Natural killer cell (primary cell): Measurements from ENCODE around the gene HPS5. TPM values are rescaled to one million over a fixed set of nuclear protein-coding genes. Genes with fewer than 3 reads are reported as not detected.

ENCODE experiments used
- ATAC-seq, 3 donors: fragments of 150-1000 bp in 2 of 3; fragments of 200-7000 bp in 1 of 3; cut with Tn5 transposase; 1 replicate in 1 of 3; 2 replicates in 2 of 3; pipeline ENCODE4 v1.10.0; 2021; ENCODE audit warnings: mild to moderate bottlenecking in 2 of 3, moderate library complexity in 2 of 3
- DNase-seq, 2 donors: peaks; one replicate each; pipeline versions ENCODE4 v3.0.0 to v3.0.0-alpha.2; 2013 to 2021; ENCODE audit warnings: mixed read lengths in 1 of 2
- H3K27ac ChIP-seq: one replicate; pipeline ENCODE4 v1.5.1; 2013; ENCODE audit warnings: mild to moderate bottlenecking, low read length
- H3K27me3 ChIP-seq: one replicate; pipeline ENCODE4 v1.6.1; 2013; ENCODE audit warnings: low read length; ENCODE audit not compliant: control insufficient read depth, insufficient read depth
- H3K36me3 ChIP-seq: one replicate; pipeline ENCODE4 v1.6.1; 2013; ENCODE audit warnings: low read length; ENCODE audit not compliant: control insufficient read depth, insufficient read depth
- H3K4me1 ChIP-seq: one replicate; pipeline ENCODE4 v1.6.1; 2013; ENCODE audit warnings: low read length; ENCODE audit not compliant: control insufficient read depth, insufficient read depth
- H3K4me3 ChIP-seq: one replicate; pipeline ENCODE4 v1.5.1; 2013; ENCODE audit warnings: low read length
- H3K9me3 ChIP-seq: one replicate; pipeline ENCODE4 v1.6.1; 2013; ENCODE audit warnings: low read length; ENCODE audit not compliant: control insufficient read depth, insufficient read depth
- H3K27ac Mint-ChIP-seq, 2 donors: one replicate each; pipeline ENCODE4 v1.8.0; 2022; ENCODE audit warnings: mild to moderate bottlenecking in 2 of 2, mixed read lengths in 2 of 2, moderate library complexity in 1 of 2
- H3K27me3 Mint-ChIP-seq, 2 donors: one replicate each; pipeline ENCODE4 v1.8.0; 2022; ENCODE audit warnings: low read depth in 2 of 2, mixed read lengths in 2 of 2
- H3K36me3 Mint-ChIP-seq: one replicate; pipeline ENCODE4 v1.8.0; 2022; ENCODE audit warnings: mixed read lengths
- H3K4me1 Mint-ChIP-seq, 2 donors: one replicate each; pipeline ENCODE4 v1.8.0; 2022; ENCODE audit warnings: mixed read lengths in 2 of 2
- H3K4me3 Mint-ChIP-seq: one replicate; pipeline ENCODE4 v1.8.0; 2022; ENCODE audit warnings: mild to moderate bottlenecking, moderate library complexity, mixed read lengths
- H3K9me3 Mint-ChIP-seq, 2 donors: one replicate each; pipeline ENCODE4 v1.8.0; 2022; ENCODE audit warnings: mixed read lengths in 2 of 2
- CTCF ChIP-seq: fragments of 200-600 bp; IDR thresholded peaks from one replicate; pipeline ENCODE4 v1.8.0; 2022; ENCODE audit warnings: antibody characterized with exemption
- WGBS: methylation state at CpG from one replicate; pipeline ENCODE4 v1.1.7; 2013; ENCODE audit warnings: missing lambda C conversion rate; ENCODE audit not compliant: insufficient coverage; 5-methylcytosine and 5-hydroxymethylcytosine counted together
- intact Hi-C: fragments of 100-400 bp; cut with micrococcal nuclease; formaldehyde crosslinking; loops from one replicate; pipeline ENCODE4 v1.14.2; 2022
- total RNA-seq, 4 donors: library from RNA; stranded (reverse); fragments of 120-200 nt in 1 of 4; gene quantifications; one replicate each; pipeline versions ENCODE4 v1.2.3 to v1.2.4, GENCODE V29; 2013 to 2022

The HPS5 gene, protein sequence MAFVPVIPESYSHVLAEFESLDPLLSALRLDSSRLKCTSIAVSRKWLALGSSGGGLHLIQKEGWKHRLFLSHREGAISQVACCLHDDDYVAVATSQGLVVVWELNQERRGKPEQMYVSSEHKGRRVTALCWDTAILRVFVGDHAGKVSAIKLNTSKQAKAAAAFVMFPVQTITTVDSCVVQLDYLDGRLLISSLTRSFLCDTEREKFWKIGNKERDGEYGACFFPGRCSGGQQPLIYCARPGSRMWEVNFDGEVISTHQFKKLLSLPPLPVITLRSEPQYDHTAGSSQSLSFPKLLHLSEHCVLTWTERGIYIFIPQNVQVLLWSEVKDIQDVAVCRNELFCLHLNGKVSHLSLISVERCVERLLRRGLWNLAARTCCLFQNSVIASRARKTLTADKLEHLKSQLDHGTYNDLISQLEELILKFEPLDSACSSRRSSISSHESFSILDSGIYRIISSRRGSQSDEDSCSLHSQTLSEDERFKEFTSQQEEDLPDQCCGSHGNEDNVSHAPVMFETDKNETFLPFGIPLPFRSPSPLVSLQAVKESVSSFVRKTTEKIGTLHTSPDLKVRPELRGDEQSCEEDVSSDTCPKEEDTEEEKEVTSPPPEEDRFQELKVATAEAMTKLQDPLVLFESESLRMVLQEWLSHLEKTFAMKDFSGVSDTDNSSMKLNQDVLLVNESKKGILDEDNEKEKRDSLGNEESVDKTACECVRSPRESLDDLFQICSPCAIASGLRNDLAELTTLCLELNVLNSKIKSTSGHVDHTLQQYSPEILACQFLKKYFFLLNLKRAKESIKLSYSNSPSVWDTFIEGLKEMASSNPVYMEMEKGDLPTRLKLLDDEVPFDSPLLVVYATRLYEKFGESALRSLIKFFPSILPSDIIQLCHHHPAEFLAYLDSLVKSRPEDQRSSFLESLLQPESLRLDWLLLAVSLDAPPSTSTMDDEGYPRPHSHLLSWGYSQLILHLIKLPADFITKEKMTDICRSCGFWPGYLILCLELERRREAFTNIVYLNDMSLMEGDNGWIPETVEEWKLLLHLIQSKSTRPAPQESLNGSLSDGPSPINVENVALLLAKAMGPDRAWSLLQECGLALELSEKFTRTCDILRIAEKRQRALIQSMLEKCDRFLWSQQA
- total RNA-seq = 10 to 100 TPM; 11.5 to 14.5 (median 14.0) TPM
- 43.9 TPM for total RNA-seq (2013)

DNA sequence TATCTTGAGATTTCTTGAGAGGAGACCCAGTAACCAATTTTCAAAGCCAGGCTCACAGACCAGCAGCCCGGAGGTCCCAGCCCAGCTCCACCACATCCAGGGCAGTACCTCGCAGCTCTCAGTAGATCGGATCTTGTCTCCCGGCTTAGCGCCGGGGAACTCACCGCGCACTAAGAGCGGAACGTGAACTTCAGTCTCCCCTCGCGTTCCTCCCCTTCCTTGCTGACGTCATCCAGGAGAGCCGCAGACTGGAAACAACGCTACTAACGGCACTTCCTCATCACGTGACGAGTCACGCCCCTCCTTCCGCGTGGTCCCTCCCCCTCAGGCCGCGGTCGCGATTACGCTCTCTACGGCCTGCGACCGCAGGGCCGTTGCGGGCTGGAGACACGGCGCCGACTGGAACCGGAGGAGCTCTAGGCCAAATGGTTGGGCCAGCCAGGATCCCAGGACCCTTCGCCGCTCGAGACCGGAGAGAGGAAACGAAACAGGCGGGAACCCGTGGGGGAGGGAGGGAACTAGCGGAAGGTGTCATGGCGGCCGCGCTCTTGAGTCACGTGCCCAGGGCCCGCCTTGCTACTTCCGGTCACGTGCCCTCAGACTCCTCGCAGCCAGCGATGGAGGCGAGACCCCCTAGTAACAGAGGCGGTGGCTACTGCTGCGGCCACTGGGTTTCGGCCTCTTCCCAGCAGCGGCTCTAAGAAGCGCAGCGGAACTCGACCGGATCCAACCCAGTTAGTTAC lies at the start of gene HPS5, which contains the start of gene GTF2H1:
Gene HPS5 (minus strand): TSS at position 172 of the 743 bp plus-strand sequence. CDS start 4,282 bp downstream, outside the sequence.
Gene GTF2H1 (plus strand): TSS at position 599 of the 743 bp plus-strand sequence. CDS start 10,508 bp downstream, outside the sequence.
- Histone ChIP-seq H3K4me1 (peaks cover 16% of the 10 kb centered on the region), H3K27me3 (no peaks in the 10 kb centered on the region), H3K27ac (peak within 1 kb of the TSS; percentile 99), H3K36me3 (peaks cover 11% of the 10 kb centered on the region), H3K9me3 (no peaks in the 10 kb centered on the region), H3K4me3 (peak within 1 kb of the TSS; percentile 94)
- ATAC-seq (peak; percentile 82 to 94 (median 87)), DNase-seq (peak; percentile 96 to 100)
- Mint-ChIP-seq H3K36me3 (no peaks in the 10 kb centered on the region), H3K9me3 (no peaks in the 10 kb centered on the region), H3K27ac (peak within 1 kb of the TSS; percentile 99 to 100), H3K4me3 (peak within 1 kb of the TSS; percentile 96), H3K4me1 (peaks cover 51 to 58% of the 10 kb centered on the region in 2 donors), H3K27me3 (no peaks in the 10 kb centered on the region)
- under 1% methylated on average over 61 of the region's 61 CpGs for WGBS
- no peak for TF ChIP-seq CTCF
- intact Hi-C loops = loop anchor here (1.0 to 5.0 kb wide), 6 partner anchors 74 to 1245 kb away; partner anchors contain the start of genes RPS13, SAAL1, SERGEF and SPTY2D1

DNA sequence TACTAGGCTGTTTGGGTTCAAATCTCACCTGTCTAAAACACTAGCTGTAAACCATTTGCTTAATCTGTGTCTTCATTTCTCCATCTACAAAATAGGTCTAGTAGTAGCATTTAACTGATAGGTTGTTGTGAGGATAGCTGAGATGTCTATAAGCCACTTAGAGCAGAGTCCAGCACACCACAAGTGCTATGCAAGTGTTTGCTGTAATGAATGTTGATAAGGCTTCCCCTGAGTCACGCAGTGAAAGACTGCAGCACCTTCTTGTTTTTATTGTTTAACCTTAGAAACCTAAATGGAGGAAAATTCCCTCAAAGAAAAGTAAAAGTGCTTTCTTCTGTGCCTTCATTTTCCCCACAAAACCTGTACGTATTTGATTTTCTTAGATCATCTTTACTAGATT lies 49.3 kb upstream of the HPS5 start:
- 83% methylated on average over 2 of the region's 2 CpGs for WGBS
- Histone ChIP-seq H3K4me3 (no peak overlapping the region), H3K4me1 (no peaks in the 10 kb centered on the region), H3K27ac (no peak overlapping the region), H3K27me3 (no peaks in the 10 kb centered on the region), H3K36me3 (peaks cover 13% of the 10 kb centered on the region), H3K9me3 (no peaks in the 10 kb centered on the region)
- Mint-ChIP-seq H3K36me3 (peaks cover 3% of the 10 kb centered on the region), H3K27me3 (no peaks in the 10 kb centered on the region), H3K4me1 (peaks cover 0 to 2% of the 10 kb centered on the region in 2 donors), H3K9me3 (no peaks in the 10 kb centered on the region), H3K27ac (no peak overlapping the region), H3K4me3 (no peak overlapping the region)
- intact Hi-C loops = no loop called here
- no peak for TF ChIP-seq CTCF
- no peak for DNase-seq
- no peak for ATAC-seq

GRCh38 chr11:18369398-18369797 lies 47.5 kb upstream of the HPS5 start:
- H3K4me1 ChIP-seq = no peaks in the 10 kb centered on the region
- TF ChIP-seq CTCF = no peak
- peaks cover 11% of the 10 kb centered on the region for H3K36me3 Mint-ChIP-seq
- H3K4me1 Mint-ChIP-seq = peaks cover 0 to 5% of the 10 kb centered on the region in 2 donors
- peaks cover 25% of the 10 kb centered on the region for H3K36me3 ChIP-seq
- no peak overlapping the region for H3K4me3 Mint-ChIP-seq
- no peak overlapping the region for H3K27ac ChIP-seq
- 78% methylated on average over 2 of the region's 2 CpGs for WGBS
- H3K9me3 ChIP-seq = no peaks in the 10 kb centered on the region
- H3K27ac Mint-ChIP-seq = peak overlapping the region in 1 of 2 donors; percentile 51
- H3K9me3 Mint-ChIP-seq = no peaks in the 10 kb centered on the region
- intact Hi-C loops = no loop called here
- ATAC-seq (no peak), DNase-seq (no peak)
- H3K4me3 ChIP-seq = no peak overlapping the region
- no peaks in the 10 kb centered on the region for H3K27me3 ChIP-seq
- no peaks in the 10 kb centered on the region for H3K27me3 Mint-ChIP-seq
